Liver (tissue), 9 donors: Measurements from ENCODE around the gene SHLD2. TPM values are rescaled to one million over a fixed set of nuclear protein-coding genes. Genes with fewer than 3 reads are reported as not detected.
"Not testable (repeated sequence)": the region's sequence is repeated elsewhere in the genome, so short reads cannot be mapped to it uniquely, and the experiment has no call there.

Experiments used
- DNase-seq: peaks from one replicate; pipeline ENCODE4 v3.0.0-alpha.2; 2017; ENCODE audit warnings: low spot score
- H3K27ac ChIP-seq, 2 donors: one replicate each; pipeline ENCODE4 v1.7.0; 2013; ENCODE audit warnings: inconsistent platforms in 2 of 2, low read length in 2 of 2, control low read depth in 1 of 2, low read depth in 1 of 2, mild to moderate bottlenecking in 1 of 2
- H3K27me3 ChIP-seq, 4 donors: one replicate each; pipeline versions ENCODE4 v1.6.1 to v1.7.0; 2013; ENCODE audit warnings: low read length in 3 of 4, inconsistent platforms in 1 of 4, mild to moderate bottlenecking in 1 of 4, moderate library complexity in 1 of 4; ENCODE audit not compliant: control insufficient read depth in 4 of 4, insufficient read depth in 4 of 4
- H3K36me3 ChIP-seq, 4 donors: one replicate each; pipeline versions ENCODE4 v1.6.1 to v1.7.0; 2013; ENCODE audit warnings: low read length in 3 of 4, mild to moderate bottlenecking in 3 of 4, low read depth in 1 of 4, moderate library complexity in 1 of 4; ENCODE audit not compliant: control insufficient read depth in 4 of 4, insufficient read depth in 3 of 4
- H3K4me1 ChIP-seq, 4 donors: one replicate each; pipeline versions ENCODE4 v1.6.1 to v1.7.0; 2013; ENCODE audit warnings: low read length in 3 of 4, mild to moderate bottlenecking in 3 of 4, moderate library complexity in 1 of 4; ENCODE audit not compliant: control insufficient read depth in 4 of 4, insufficient read depth in 4 of 4
- H3K4me3 ChIP-seq, 3 donors: one replicate each; pipeline versions ENCODE4 v1.6.1 to v1.7.0; 2013; ENCODE audit warnings: low read length in 3 of 3, control low read depth in 1 of 3, low read depth in 1 of 3, mild to moderate bottlenecking in 1 of 3
- H3K9ac ChIP-seq, 2 donors: one replicate each; pipeline ENCODE4 v1.7.0; 2013; ENCODE audit warnings: low read length in 2 of 2, mild to moderate bottlenecking in 2 of 2, moderate library complexity in 2 of 2, control low read depth in 1 of 2, low read depth in 1 of 2
- H3K9me3 ChIP-seq, 4 donors: one replicate each; pipeline versions ENCODE4 v1.6.1 to v1.7.0; 2013; ENCODE audit warnings: low read length in 3 of 4; ENCODE audit not compliant: control insufficient read depth in 4 of 4
- WGBS: extraction: QIAGEN DNeasy Blood & Tissue Kit; methylation state at CpG from one replicate; pipeline ENCODE4 v1.1.7; 2013; 5-methylcytosine and 5-hydroxymethylcytosine counted together
- polyA plus RNA-seq, 2 donors: library from polyadenylated mRNA; stranded (reverse) in 1 of 2; unstranded in 1 of 2; fragments of 200-250 nt in 1 of 2; fragments of >200 nt in 1 of 2; fragmentation: Nextera tagmentation in 1 of 2; extraction: Ambion mirVana in 1 of 2; gene quantifications; one replicate each; pipeline versions ENCODE4 v1.2.1 to v1.2.3, GENCODE V29; 2013 to 2015
- total RNA-seq, 2 donors: library from RNA; depleted of rRNA; stranded (reverse); fragments of >200 nt; gene quantifications; one replicate each; pipeline ENCODE4 v1.2.3, GENCODE V29; 2014
- donor health status: healthy.
- donor health status: healthy.
- donor health status: healthy.
- donor health status: healthy.
- donor health status: healthy.

Gene SHLD2
- total and polyA plus RNA-seq, 4 donors, result 11.7 to 39.5 (median 24.9) TPM

DNA sequence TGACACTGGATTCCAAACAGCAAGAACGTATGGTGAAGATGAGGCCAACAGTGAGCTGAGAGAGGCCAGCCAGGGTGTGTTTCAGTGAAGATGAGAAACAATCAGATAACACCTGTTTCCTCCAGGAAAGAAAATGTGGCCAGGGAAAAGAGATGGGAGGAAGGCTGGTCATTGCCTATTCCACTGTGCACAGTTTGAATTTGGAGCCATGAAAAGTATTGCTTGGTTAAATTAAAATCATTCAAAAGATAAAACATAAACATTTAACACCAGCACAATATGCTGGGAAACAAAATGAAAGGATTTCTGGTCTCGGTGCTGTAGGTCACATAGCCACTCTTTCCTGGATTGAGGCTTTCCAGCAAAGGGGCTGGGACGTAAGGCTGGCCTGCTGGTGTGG lies 130.1 kb downstream of the SHLD2 start, which contains the start of gene NUTM2A:
NUTM2A (plus strand) TSS at position 301 of the 400 bp plus-strand sequence. CDS start 383 bp downstream, outside the sequence.
- not testable (repeated sequence) for DNase-seq, H3K4me1 ChIP-seq, H3K27me3 ChIP-seq, H3K9me3 ChIP-seq, H3K4me3 ChIP-seq, H3K36me3 ChIP-seq, H3K27ac ChIP-seq, H3K9ac ChIP-seq
- WGBS, result no CpG with 5 or more reads among the region's 3 CpGs

GRCh38 chr10:87228247-87228646 lies 133.2 kb downstream of the SHLD2 start:
- H3K9me3 ChIP-seq, H3K4me1 ChIP-seq, H3K27ac ChIP-seq, DNase-seq, H3K27me3 ChIP-seq, H3K4me3 ChIP-seq, H3K36me3 ChIP-seq, H3K9ac ChIP-seq: not testable (repeated sequence)
- 95% methylated on average over 9 of the region's 20 CpGs for WGBS

GRCh38 chr10:87229211-87229610 lies 134.2 kb downstream of the SHLD2 start:
- DNase-seq, H3K9ac ChIP-seq, H3K9me3 ChIP-seq, H3K4me3 ChIP-seq, H3K27me3 ChIP-seq, H3K36me3 ChIP-seq, H3K4me1 ChIP-seq, H3K27ac ChIP-seq: not testable (repeated sequence)
- WGBS, result 96% methylated on average over 9 of the region's 9 CpGs

- not testable (repeated sequence) for H3K36me3 ChIP-seq, H3K9ac ChIP-seq, H3K27me3 ChIP-seq, H3K27ac ChIP-seq, H3K4me1 ChIP-seq, DNase-seq, H3K4me3 ChIP-seq, H3K9me3 ChIP-seq
- 80% methylated on average over 5 of the region's 7 CpGs for WGBS
Observed at GRCh38 chr10:87234854-87235253, 139.8 kb downstream of the SHLD2 start.

DNA sequence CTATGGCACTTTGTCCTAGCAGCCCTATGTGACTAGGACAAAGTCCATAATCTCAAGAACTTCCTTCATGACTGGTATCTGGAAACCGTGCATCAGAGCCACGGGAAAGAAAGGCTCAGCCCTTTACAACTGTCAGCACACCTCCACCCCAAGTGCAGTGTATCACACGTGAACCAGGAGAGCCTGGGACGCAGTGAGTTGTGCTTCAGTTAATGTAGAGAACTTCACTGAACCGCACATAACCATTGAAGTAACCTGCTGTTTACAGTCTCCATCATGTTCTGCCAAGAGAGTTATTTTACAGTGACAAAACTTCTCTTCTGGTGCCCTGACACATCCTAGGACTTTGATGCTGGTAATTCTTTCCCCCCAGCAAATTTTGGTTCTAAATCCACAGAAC lies 142.2 kb downstream of the SHLD2 start:
- not testable (repeated sequence) for H3K4me3 ChIP-seq, H3K27me3 ChIP-seq, H3K4me1 ChIP-seq, H3K9me3 ChIP-seq, H3K9ac ChIP-seq, H3K36me3 ChIP-seq, DNase-seq, H3K27ac ChIP-seq
- 94% methylated on average over 3 of the region's 5 CpGs for WGBS

DNA sequence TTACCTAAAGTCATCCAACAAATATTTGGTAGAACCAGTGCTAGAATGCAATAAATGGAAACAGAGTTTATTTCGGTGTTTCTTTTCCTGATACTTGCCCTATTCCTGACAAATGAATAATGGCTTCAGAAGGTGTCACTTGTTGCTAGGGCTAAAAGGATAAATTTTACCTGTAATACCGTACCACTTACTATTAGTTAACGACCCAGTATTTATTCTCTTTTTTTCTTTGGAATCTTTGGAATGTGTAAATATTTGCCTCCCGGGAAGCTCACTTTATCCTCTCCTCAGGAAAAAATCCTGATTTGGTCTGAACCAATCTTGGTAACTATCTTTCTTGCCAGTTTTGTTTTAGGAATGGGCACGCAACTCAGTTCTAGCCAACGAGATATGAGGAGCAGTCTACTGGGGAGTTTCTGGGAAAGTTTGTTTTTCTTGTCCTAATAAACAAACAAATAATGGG lies 144.4 kb downstream of the SHLD2 start:
- not testable (repeated sequence) for H3K4me3 ChIP-seq, H3K9ac ChIP-seq, H3K27ac ChIP-seq, H3K9me3 ChIP-seq, H3K36me3 ChIP-seq, H3K4me1 ChIP-seq, DNase-seq, H3K27me3 ChIP-seq
- WGBS, result 34% methylated on average over 2 of the region's 6 CpGs

Other genes with a start within 250 kb of the SHLD2 start
- gene MMRN2, start 137.6 kb upstream of the SHLD2 start, total RNA-seq, result 10 to 100 TPM; 11.0 to 12.1 TPM
- 1 to 10 TPM; 1.7 to 6.2 TPM for gene MMRN2, start 137.6 kb upstream of the SHLD2 start, polyA plus RNA-seq
- 1 to 10 TPM in 1 of 2 donors, under 1 TPM in 1; 0.84 to 1.2 TPM for gene SNCG, start 136.6 kb upstream of the SHLD2 start, total RNA-seq
- 1 to 10 TPM; 2.1 to 2.6 TPM for gene SNCG, start 136.6 kb upstream of the SHLD2 start, polyA plus RNA-seq
- gene ADIRF, start 126.7 kb upstream of the SHLD2 start, total RNA-seq, result 10 to 100 TPM in 1 of 2 donors, under 1 TPM in 1; 0.61 to 17.1 TPM
- gene ADIRF, start 126.7 kb upstream of the SHLD2 start, polyA plus RNA-seq, result 10 to 100 TPM; 54.5 to 96.3 TPM
- gene FAM25A, start 74.9 kb upstream of the SHLD2 start, total RNA-seq, result not detected
- not detected for gene FAM25A, start 74.9 kb upstream of the SHLD2 start, polyA plus RNA-seq
- gene GLUD1, start 363 bp upstream of the SHLD2 start, total RNA-seq, result 100 to 1,000 TPM; 434 to 601 TPM
- gene GLUD1, start 363 bp upstream of the SHLD2 start, polyA plus RNA-seq, result 100 to 1,000 TPM; 335 to 400 TPM
- gene NUTM2A, start 130.2 kb downstream of the SHLD2 start, total RNA-seq, result 1 to 10 TPM in 1 of 2 donors, under 1 TPM in 1; 0.59 to 1.9 TPM
- under 1 TPM in 1 of 2 donors, not detected in 1; 0.57 TPM for gene NUTM2A, start 130.2 kb downstream of the SHLD2 start, polyA plus RNA-seq